Thymus (tissue), 11 donors: ENCODE measurements around the gene ZFY. TPM values are rescaled to one million over a fixed set of nuclear protein-coding genes. Genes with fewer than 3 reads are reported as not detected.
"Not testable (repeated sequence)": the region's sequence is repeated elsewhere in the genome, so short reads cannot be mapped to it uniquely, and the experiment has no call there.

Experiments
- DNase-seq, 9 donors: peaks; one replicate each; pipeline ENCODE4 v3.0.0-alpha.2; 2013; ENCODE audit warnings: low spot score in 9 of 9, low read depth in 6 of 9, missing footprints in 1 of 9
- H3K27ac ChIP-seq, 2 donors: one replicate each; pipeline ENCODE4 v1.5.1; 2013; ENCODE audit warnings: control low read depth in 1 of 2, low read depth in 1 of 2, low read length in 1 of 2, mild to moderate bottlenecking in 1 of 2, moderate library complexity in 1 of 2
- H3K27me3 ChIP-seq, 2 donors: one replicate each; pipeline ENCODE4 v1.5.1; 2013; ENCODE audit warnings: low read length in 1 of 2; ENCODE audit not compliant: control insufficient read depth in 2 of 2, insufficient read depth in 1 of 2
- H3K36me3 ChIP-seq, 2 donors: one replicate each; pipeline ENCODE4 v1.5.1; 2013; ENCODE audit warnings: low read length in 1 of 2, mild to moderate bottlenecking in 1 of 2, moderate library complexity in 1 of 2; ENCODE audit not compliant: control insufficient read depth in 2 of 2, insufficient read depth in 2 of 2
- H3K4me1 ChIP-seq, 2 donors: one replicate each; pipeline ENCODE4 v1.5.1; 2013; ENCODE audit warnings: low read length in 2 of 2; ENCODE audit not compliant: control insufficient read depth in 2 of 2, insufficient read depth in 2 of 2
- H3K4me3 ChIP-seq, 2 donors: one replicate each; pipeline ENCODE4 v1.5.1; 2013; ENCODE audit warnings: low read length in 2 of 2, control low read depth in 1 of 2, mild to moderate bottlenecking in 1 of 2
- H3K9me3 ChIP-seq, 2 donors: one replicate each; pipeline ENCODE4 v1.5.1; 2013; ENCODE audit warnings: low read length in 1 of 2, mild to moderate bottlenecking in 1 of 2; ENCODE audit not compliant: control insufficient read depth in 2 of 2, insufficient read depth in 1 of 2
- WGBS: extraction: QIAGEN DNeasy Blood & Tissue Kit; methylation state at CpG from one replicate; pipeline ENCODE4 v1.1.7; 2013; 5-methylcytosine and 5-hydroxymethylcytosine counted together
- polyA plus RNA-seq: library from polyadenylated mRNA; stranded (reverse); fragments of 200-250 nt; gene quantifications from one replicate; pipeline ENCODE4 v1.2.3, GENCODE V29; 2013
- total RNA-seq: library from RNA; stranded (reverse); fragments of 120-200 nt; gene quantifications from one replicate; pipeline ENCODE4 v1.2.4, GENCODE V29; 2013
- donor health status: healthy.

ZFY gene
- total and polyA plus RNA-seq, 2 donors = 9.8 TPM; not detected in 1

DNA sequence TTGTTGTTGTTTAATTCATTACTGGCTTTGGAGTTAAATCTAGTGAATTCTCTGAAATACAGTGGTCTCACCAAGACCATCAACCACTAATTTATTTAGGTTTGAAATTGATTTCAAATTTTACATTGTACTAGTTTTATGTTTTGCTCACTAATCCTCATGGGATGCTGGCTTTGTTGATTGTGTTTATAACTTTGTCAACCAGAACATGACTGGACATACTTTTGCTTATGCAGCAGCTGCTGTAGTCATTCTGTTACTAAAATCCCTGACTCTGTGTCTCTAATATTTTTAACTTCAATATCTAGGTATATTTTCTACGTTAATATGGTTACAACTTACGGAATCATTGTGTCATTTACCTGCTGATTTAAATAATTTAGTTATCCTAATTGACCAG lies 26.9 kb downstream of the ZFY start:
- no peak overlapping the region for H3K4me3 ChIP-seq
- H3K4me1 ChIP-seq = no peaks in the 10 kb centered on the region
- H3K36me3 ChIP-seq = no peaks in the 10 kb centered on the region
- no peak overlapping the region for H3K27ac ChIP-seq
- DNase-seq = no peak
- H3K27me3 ChIP-seq = no peaks in the 10 kb centered on the region
- H3K9me3 ChIP-seq = no peaks in the 10 kb centered on the region
- WGBS = 95% methylated on average over 2 of the region's 2 CpGs

DNA sequence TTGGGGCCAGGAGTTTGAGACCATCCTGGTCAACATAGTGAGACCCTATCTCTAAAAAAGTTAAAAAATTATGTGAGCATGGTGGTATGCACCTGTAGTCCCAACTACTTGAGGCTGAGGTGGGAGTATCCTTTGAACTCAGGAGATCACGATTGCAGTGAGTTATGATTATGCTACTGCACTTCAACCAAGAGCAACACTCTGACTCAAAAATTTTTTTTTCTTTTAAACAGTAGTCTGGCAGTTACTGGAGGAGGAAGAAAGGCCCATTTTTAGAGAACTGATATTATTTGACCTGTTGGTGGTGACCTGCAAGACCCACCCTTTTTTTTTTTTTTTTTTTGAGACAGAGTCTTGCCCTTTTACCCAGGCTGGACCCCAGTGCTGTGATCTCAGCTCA lies 29.6 kb downstream of the ZFY start:
- Histone ChIP-seq H3K36me3 (no peaks in the 10 kb centered on the region), H3K4me1 (no peaks in the 10 kb centered on the region), H3K27me3 (no peaks in the 10 kb centered on the region), H3K27ac (no peak overlapping the region), H3K9me3 (no peaks in the 10 kb centered on the region), H3K4me3 (no peak overlapping the region)
- DNase-seq = peak in 2 of 9 donors; percentile 12 to 15
- 29% methylated on average over 1 of the region's 1 CpG for WGBS

DNA sequence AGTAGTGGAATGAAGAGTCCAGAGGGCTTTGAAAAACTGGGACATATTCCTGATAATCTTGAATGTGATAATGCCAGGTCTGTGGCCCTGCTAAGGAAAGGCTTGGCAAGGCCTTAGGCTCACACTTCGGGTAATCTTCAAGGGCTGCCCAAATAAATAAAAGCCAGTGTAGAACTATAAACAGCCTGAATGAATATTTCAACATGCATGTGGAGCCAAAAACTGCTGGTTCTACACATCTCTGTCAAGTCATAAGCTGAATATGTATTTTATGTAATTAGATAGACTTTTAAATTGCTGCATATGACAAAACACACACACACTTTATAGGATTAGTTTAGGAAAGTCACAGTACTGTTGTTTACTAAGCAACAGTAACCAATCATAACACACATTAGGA lies 30.4 kb downstream of the ZFY start:
- 96% methylated on average over 1 of the region's 1 CpG for WGBS
- Histone ChIP-seq H3K4me3 (no peak overlapping the region), H3K36me3 (no peaks in the 10 kb centered on the region), H3K27me3 (no peaks in the 10 kb centered on the region), H3K27ac (no peak overlapping the region), H3K9me3 (no peaks in the 10 kb centered on the region), H3K4me1 (no peaks in the 10 kb centered on the region)
- no peak for DNase-seq

DNA sequence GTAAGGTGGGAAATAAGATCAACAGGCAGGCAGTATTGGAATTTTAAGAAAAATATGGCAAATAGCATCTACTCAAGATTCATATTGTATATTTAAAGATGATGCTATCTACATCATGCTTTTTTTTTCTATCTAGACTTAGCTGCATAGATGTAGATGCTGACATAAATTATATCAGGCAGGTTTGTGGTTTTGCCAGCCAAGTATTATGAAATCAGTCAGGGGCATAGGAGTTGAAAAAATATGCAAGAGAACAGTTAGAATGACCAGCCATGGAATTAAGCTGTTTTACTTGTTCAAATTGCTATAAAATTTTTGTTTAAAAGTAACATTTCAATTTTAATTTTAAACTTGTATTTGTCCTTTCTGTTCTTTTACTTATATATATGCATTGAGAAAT lies 34.4 kb downstream of the ZFY start:
- H3K27me3 ChIP-seq = no peaks in the 10 kb centered on the region
- H3K36me3 ChIP-seq = no peaks in the 10 kb centered on the region
- DNase-seq = no peak
- no peaks in the 10 kb centered on the region for H3K9me3 ChIP-seq
- no peaks in the 10 kb centered on the region for H3K4me1 ChIP-seq
- no peak overlapping the region for H3K27ac ChIP-seq
- no peak overlapping the region for H3K4me3 ChIP-seq

DNA sequence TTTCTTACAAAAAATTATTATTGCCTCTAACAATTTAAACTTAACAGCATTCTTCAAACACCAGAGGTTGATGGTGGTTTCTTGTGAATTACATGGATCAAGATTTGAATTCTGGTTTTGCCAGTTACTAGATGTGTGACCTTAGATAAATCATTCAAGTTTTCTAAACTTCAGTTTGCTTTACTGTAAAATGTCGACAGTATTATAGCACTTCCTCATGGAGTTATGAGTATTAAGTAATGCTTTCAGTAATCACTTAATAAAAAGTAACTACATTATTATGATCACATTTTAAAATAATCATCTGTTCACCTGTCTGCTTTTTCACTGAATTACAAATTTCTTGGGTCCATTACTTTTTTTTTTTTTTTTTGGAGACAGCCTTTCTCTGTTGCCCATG lies 37.5 kb downstream of the ZFY start:
- H3K27me3 ChIP-seq = no peaks in the 10 kb centered on the region
- no peak overlapping the region for H3K4me3 ChIP-seq
- no peaks in the 10 kb centered on the region for H3K9me3 ChIP-seq
- H3K27ac ChIP-seq = no peak overlapping the region
- H3K4me1 ChIP-seq = no peaks in the 10 kb centered on the region
- WGBS = 45% methylated on average over 1 of the region's 1 CpG
- H3K36me3 ChIP-seq = peaks cover 0 to 7% of the 10 kb centered on the region in 2 donors
- DNase-seq = no peak

DNA sequence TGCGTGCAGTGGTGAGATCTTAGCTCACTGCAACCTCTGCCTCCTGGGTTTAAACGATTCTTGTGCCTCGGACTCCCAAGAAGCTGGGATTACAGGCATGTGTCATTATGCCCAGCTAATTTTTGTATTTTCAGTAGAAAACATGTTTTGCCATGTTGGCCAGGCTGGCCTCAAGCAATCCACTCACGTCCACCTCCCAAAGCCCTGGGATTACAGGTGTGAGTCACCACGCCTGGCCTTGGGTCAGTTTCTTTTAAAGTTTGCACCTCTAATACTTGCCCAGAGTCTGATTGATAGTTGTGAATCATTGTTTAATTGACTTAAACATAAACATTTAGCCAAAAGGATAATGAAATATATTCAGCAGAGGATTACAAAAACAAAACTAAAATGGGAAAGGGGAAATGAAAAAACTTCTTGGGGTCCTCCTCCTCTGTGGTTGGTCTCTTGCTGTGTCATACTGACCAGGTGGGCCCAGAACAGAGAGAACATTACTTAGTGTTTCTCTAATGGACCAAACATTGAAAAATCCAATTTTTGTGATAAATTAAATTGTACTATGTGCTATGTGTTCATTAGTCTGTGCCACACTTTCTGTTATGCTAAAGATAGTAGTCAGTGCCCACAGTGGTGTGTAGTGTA lies 38.0 kb downstream of the ZFY start:
- Histone ChIP-seq H3K4me3 (no peak overlapping the region), H3K9me3 (no peaks in the 10 kb centered on the region), H3K4me1 (no peaks in the 10 kb centered on the region), H3K36me3 (peaks cover 0 to 7% of the 10 kb centered on the region in 2 donors), H3K27ac (no peak overlapping the region), H3K27me3 (no peaks in the 10 kb centered on the region)
- no peak for DNase-seq
- WGBS = 91% methylated on average over 5 of the region's 5 CpGs

DNA sequence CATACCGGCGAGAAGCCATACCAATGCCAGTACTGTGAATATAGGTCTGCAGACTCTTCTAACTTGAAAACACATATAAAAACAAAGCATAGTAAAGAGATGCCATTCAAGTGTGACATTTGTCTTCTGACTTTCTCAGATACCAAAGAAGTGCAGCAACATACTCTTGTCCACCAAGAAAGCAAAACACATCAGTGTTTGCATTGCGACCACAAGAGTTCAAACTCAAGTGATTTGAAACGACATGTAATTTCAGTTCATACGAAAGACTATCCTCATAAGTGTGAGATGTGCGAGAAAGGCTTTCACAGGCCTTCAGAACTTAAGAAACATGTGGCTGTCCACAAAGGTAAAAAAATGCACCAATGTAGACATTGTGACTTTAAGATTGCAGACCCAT lies 44.1 kb downstream of the ZFY start:
- H3K36me3 ChIP-seq = peaks cover 0 to 15% of the 10 kb centered on the region in 2 donors
- WGBS = 97% methylated on average over 6 of the region's 6 CpGs

DNA sequence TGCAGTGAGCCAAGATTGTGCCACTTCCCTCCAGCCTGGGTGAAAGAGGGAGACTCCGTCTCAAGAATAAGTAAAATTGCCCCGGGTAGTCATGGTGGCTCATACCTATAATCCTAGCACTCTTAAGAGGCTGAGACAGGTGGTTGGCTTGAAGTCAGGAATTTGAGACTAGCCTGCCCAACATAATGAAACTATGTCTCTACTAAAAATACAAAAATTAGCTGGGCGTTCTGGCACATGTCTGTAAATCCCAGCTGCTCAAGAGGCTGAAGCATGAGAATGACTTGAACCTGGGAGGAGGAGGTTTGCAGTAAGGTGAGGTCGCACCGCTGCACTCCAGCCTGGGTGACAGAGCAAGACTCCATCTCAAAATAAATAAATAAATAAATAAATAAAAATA lies 49.3 kb downstream of the ZFY start:
- 92% methylated on average over 5 of the region's 5 CpGs for WGBS
- no peak overlapping the region for H3K4me3 ChIP-seq
- no peaks in the 10 kb centered on the region for H3K4me1 ChIP-seq
- DNase-seq = no peak
- H3K27ac ChIP-seq = no peak overlapping the region
- H3K9me3 ChIP-seq = no peaks in the 10 kb centered on the region
- H3K27me3 ChIP-seq = no peaks in the 10 kb centered on the region
- peaks cover 0 to 1% of the 10 kb centered on the region in 2 donors for H3K36me3 ChIP-seq

More for the DNA sequence above, 44.1 kb downstream of the ZFY start:
- DNase-seq = no peak
- Histone ChIP-seq H3K27me3 (no peaks in the 10 kb centered on the region), H3K4me1 (no peaks in the 10 kb centered on the region), H3K4me3 (no peak overlapping the region), H3K27ac (no peak overlapping the region), H3K9me3 (no peaks in the 10 kb centered on the region)

DNA sequence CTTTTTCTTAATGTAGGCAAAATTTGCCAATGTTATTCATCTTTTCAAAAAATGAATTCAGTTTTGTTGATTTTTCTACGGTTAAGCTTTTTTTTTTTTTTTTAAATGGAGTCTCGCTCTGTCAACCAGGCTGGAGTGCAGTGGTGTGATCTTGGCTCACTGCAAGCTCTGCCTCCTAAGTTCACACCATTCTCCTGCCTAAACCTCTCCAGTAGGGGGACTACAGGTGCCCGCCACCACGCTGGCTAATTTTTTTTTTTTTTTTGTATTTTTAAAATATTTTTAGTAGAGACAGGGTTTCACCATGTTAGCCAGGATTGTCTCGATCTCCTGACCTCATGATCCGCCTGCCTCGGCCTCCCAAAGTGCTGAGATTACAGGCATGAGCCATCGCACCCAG lies 52.0 kb downstream of the ZFY start:
- not testable (repeated sequence) for DNase-seq, H3K27me3 ChIP-seq, H3K4me1 ChIP-seq, H3K36me3 ChIP-seq, H3K27ac ChIP-seq, H3K4me3 ChIP-seq, H3K9me3 ChIP-seq
- 99% methylated on average over 8 of the region's 8 CpGs for WGBS

DNA sequence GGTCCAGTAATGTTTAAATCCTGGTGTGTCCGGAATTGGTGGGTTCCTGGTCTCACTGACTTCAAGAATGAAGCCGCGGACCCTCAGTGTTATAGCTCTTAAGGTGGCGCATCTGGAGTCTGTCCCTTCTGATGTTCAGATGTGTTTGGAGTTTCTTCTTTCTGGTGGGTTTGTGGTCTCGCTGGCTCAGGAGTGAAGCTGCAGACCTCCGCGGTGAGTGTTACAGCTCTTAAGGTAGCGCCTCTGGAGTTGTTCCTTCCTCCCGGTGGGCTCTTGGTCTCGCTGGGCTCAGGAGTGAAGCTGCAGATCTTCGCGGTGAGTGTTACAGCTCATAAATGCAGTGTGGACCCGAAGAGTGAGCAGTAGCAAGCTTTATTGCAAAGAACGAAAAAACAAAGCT lies 62.2 kb downstream of the ZFY start:
- not testable (repeated sequence) for H3K36me3 ChIP-seq, H3K27me3 ChIP-seq, DNase-seq, H3K4me3 ChIP-seq, H3K27ac ChIP-seq, H3K9me3 ChIP-seq, H3K4me1 ChIP-seq
- WGBS = 64% methylated on average over 14 of the region's 14 CpGs
